Right lobe of liver (tissue), 4 donors: ENCODE results near the gene MROH2B.

Experiments used
- CTCF ChIP-seq, 4 donors: fragments of 200-600 bp in 3 of 4; fragments of 450-650 bp in 1 of 4; IDR thresholded peaks; one replicate each; pipeline versions ENCODE4 v1.5.1 to v1.8.0; 2016 to 2022; ENCODE audit warnings: antibody characterized with exemption in 4 of 4, mild to moderate bottlenecking in 2 of 4
- POLR2A ChIP-seq: fragments of 450-650 bp; IDR thresholded peaks from one replicate; pipeline ENCODE4 v1.6.1; 2017; ENCODE audit warnings: antibody characterized with exemption, mild to moderate bottlenecking
- donor health status: DM: no; HTN: no; CAD: no.
- donor health status: DM: no; HTN: no; CAD: no.
- donor health status: DM: no; HTN: yes; CAD: no.

GRCh38 chr5:40960037-40960436 lies 111.1 kb downstream of the MROH2B start:
- TF ChIP-seq POLR2A (no peak), CTCF (IDR thresholded peaks at IDR 0.05) (no peak)
